ENCODE measurements around the gene SIPA1L3.

DNA sequence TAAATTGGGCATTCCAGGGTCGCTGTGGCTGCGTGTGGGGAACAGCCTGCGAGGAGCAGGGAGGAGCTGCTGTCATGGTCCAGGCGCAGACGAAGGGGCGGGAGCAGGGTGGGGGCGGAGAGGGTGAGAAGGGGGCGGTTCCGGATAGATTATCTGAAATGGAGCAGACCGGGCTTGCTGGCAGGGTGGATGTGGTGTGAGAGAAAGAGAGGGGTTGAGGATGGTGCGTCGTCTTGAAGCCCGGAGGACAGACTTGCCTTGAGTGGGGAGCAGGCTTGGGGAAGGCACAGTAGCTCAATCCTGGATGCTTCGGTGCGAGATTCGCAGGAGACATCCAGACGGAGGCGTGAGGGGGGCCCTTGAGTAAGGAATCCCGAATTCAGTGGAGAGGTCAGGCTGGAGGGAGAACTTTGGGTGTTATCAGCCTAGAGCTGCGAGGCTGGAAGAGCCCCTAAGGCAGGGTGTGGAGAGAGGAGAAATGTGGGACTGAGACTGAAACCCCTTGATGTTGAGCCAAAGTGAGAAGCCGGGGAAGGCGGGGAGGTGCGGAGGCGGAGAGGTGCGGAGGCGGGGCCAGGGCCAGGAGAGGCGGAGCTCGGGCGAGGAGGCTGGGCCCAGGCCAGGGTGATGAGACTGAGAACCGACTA lies 276.4 kb downstream of the SIPA1L3 start:
- TF ChIP-seq, protein P1, sequence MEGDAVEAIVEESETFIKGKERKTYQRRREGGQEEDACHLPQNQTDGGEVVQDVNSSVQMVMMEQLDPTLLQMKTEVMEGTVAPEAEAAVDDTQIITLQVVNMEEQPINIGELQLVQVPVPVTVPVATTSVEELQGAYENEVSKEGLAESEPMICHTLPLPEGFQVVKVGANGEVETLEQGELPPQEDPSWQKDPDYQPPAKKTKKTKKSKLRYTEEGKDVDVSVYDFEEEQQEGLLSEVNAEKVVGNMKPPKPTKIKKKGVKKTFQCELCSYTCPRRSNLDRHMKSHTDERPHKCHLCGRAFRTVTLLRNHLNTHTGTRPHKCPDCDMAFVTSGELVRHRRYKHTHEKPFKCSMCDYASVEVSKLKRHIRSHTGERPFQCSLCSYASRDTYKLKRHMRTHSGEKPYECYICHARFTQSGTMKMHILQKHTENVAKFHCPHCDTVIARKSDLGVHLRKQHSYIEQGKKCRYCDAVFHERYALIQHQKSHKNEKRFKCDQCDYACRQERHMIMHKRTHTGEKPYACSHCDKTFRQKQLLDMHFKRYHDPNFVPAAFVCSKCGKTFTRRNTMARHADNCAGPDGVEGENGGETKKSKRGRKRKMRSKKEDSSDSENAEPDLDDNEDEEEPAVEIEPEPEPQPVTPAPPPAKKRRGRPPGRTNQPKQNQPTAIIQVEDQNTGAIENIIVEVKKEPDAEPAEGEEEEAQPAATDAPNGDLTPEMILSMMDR (IDR thresholded peaks at IDR 0.05), result no peak
- no peak for TF ChIP-seq POLR2A (IDR thresholded peaks at IDR 0.05)

Measured in heart left ventricle (tissue), 13 donors.